ENCODE data around the gene S100A8.

Gene S100A8

DNA sequence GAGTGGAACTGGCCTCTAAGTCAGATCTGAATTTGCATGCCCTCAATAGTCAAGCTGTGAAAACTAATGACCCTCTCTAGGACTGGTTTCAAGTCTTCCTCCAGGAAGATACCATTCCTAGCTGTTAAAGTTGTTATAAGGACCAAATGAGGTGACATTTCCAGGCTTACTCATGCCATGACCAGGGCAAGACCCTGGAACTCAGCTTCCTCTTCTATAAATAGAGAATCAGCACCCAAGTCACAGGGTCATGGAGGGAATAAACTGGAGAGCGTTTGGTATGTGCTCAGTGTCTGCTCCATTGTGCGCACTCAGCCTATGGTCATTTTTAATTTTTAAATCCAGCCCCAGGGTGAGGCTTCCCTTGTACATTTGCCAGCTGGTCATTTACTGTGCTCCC is 30.7 kb downstream of the S100A8 start:
- peaks cover 47 to 67% of the 10 kb centered on the region in 2 donors for H3K27me3 Mint-ChIP-seq
- peaks cover 0 to 9% of the 10 kb centered on the region in 2 donors for H3K4me1 Mint-ChIP-seq (ENCODE audit: low read depth in 2 of 2)
- H3K27ac Mint-ChIP-seq: no peak overlapping the region
- H3K4me3 Mint-ChIP-seq: no peak overlapping the region
- ATAC-seq (replicated peaks) (no peak), DNase-seq (no peak)
- H3K9me3 Mint-ChIP-seq: no peaks in the 10 kb centered on the region
- H3K36me3 Mint-ChIP-seq (ENCODE audit: insufficient read depth): no peaks in the 10 kb centered on the region

GRCh38 chr1:153359241-153359640 is 31.6 kb downstream of the S100A8 start:
- peaks cover 0 to 9% of the 10 kb centered on the region in 2 donors for H3K4me1 Mint-ChIP-seq (ENCODE audit: low read depth in 2 of 2)
- no peaks in the 10 kb centered on the region for H3K9me3 Mint-ChIP-seq
- no peak overlapping the region for H3K27ac Mint-ChIP-seq
- peaks cover 47 to 58% of the 10 kb centered on the region in 2 donors for H3K27me3 Mint-ChIP-seq
- DNase-seq: no peak
- H3K36me3 Mint-ChIP-seq (ENCODE audit: insufficient read depth): no peaks in the 10 kb centered on the region
- ATAC-seq (replicated peaks): no peak
- H3K4me3 Mint-ChIP-seq: no peak overlapping the region

- Mint-ChIP-seq H3K36me3 (ENCODE audit: insufficient read depth) (no peaks in the 10 kb centered on the region), H3K27me3 (peaks cover 46 to 56% of the 10 kb centered on the region in 2 donors), H3K9me3 (no peaks in the 10 kb centered on the region), H3K4me3 (no peak overlapping the region), H3K27ac (peak overlapping the region in 1 of 2 donors; percentile 52), H3K4me1 (ENCODE audit: low read depth in 2 of 2) (peaks cover 0 to 9% of the 10 kb centered on the region in 2 donors)
- no peak for ATAC-seq (replicated peaks)
- DNase-seq: no peak
Observed at GRCh38 chr1:153358691-153358975, 32.2 kb downstream of the S100A8 start.

- Mint-ChIP-seq H3K27me3 (peaks cover 44 to 56% of the 10 kb centered on the region in 2 donors), H3K9me3 (no peaks in the 10 kb centered on the region), H3K4me3 (peak within 1 kb of the TSS in 1 of 2 donors; percentile 36), H3K36me3 (ENCODE audit: insufficient read depth) (no peaks in the 10 kb centered on the region), H3K27ac (peak within 1 kb of the TSS in 1 of 2 donors; percentile 52), H3K4me1 (ENCODE audit: low read depth in 2 of 2) (peaks cover 0 to 9% of the 10 kb centered on the region in 2 donors)
- DNase-seq (no peak), ATAC-seq (replicated peaks) (no peak)
Observed at GRCh38 chr1:153357853-153358690, 32.8 kb downstream of the S100A8 start, which contains the start of gene S100A9. Gene S100A9 (plus strand): TSS chr1:153357854. CDS start chr1:153358284, 430 bp downstream.

GRCh38 chr1:153357076-153357852 is 33.6 kb downstream of the S100A8 start:
- DNase-seq (no peak), ATAC-seq (replicated peaks) (peak; percentile 31)
- peak overlapping the region in 1 of 2 donors; percentile 36 for H3K4me3 Mint-ChIP-seq
- H3K4me1 Mint-ChIP-seq (ENCODE audit: low read depth in 2 of 2): peaks cover 0 to 9% of the 10 kb centered on the region in 2 donors
- H3K27ac Mint-ChIP-seq: no peak overlapping the region
- H3K36me3 Mint-ChIP-seq (ENCODE audit: insufficient read depth): no peaks in the 10 kb centered on the region
- no peaks in the 10 kb centered on the region for H3K9me3 Mint-ChIP-seq
- peaks cover 46 to 54% of the 10 kb centered on the region in 2 donors for H3K27me3 Mint-ChIP-seq

GRCh38 chr1:153356392-153357075 is 34.3 kb downstream of the S100A8 start:
- Mint-ChIP-seq H3K4me3 (no peak overlapping the region), H3K4me1 (ENCODE audit: low read depth in 2 of 2) (peaks cover 0 to 9% of the 10 kb centered on the region in 2 donors), H3K27ac (no peak overlapping the region), H3K9me3 (no peaks in the 10 kb centered on the region), H3K27me3 (peaks cover 46 to 53% of the 10 kb centered on the region in 2 donors), H3K36me3 (ENCODE audit: insufficient read depth) (no peaks in the 10 kb centered on the region)
- DNase-seq (no peak), ATAC-seq (replicated peaks) (no peak)

GRCh38 chr1:153355445-153356071 is 35.3 kb downstream of the S100A8 start:
- H3K9me3 Mint-ChIP-seq: no peaks in the 10 kb centered on the region
- ATAC-seq (replicated peaks) (peak; percentile 62), DNase-seq (no peak)
- no peak overlapping the region for H3K4me3 Mint-ChIP-seq
- H3K27ac Mint-ChIP-seq: no peak overlapping the region
- H3K4me1 Mint-ChIP-seq (ENCODE audit: low read depth in 2 of 2): peaks cover 0 to 7% of the 10 kb centered on the region in 2 donors
- H3K27me3 Mint-ChIP-seq: peaks cover 40 to 43% of the 10 kb centered on the region in 2 donors
- H3K36me3 Mint-ChIP-seq (ENCODE audit: insufficient read depth): no peaks in the 10 kb centered on the region

DNA sequence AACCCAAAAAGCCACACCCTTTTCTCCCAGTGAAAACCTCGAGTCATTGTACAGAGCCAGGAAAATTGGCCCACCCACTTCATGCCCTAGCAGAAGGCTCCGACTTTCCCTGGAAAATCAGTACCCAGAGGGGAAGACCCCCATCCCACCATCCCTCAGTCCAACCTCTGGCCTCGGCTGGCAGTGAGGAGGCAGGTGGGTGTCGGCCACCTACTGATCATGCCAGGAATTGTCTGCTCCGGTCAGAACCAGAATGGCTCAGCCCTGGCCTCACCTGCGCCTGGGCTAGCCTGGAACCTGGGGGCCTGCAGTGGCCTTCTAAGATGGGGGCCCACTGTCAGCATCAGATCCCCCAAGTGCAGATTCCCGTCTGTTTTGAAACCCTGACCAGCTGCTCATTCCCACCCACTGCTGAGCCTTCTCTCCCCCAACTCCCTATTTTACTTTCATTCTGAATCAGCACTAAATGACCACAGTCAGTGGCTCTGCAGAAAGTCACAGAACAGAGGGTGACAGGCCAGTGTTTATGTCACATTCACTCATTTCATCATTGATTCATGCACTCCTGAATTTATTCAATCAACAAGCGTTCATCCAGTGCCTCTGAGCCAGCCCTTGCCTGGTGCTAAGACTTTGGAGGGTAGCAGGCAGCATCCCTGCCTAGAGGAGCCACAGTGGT is 36.2 kb downstream of the S100A8 start:
- H3K27ac Mint-ChIP-seq: no peak overlapping the region
- no peaks in the 10 kb centered on the region for H3K9me3 Mint-ChIP-seq
- DNase-seq (no peak), ATAC-seq (replicated peaks) (no peak)
- peaks cover 43 to 45% of the 10 kb centered on the region in 2 donors for H3K27me3 Mint-ChIP-seq
- no peak overlapping the region for H3K4me3 Mint-ChIP-seq
- peaks cover 0 to 7% of the 10 kb centered on the region in 2 donors for H3K4me1 Mint-ChIP-seq (ENCODE audit: low read depth in 2 of 2)
- H3K36me3 Mint-ChIP-seq (ENCODE audit: insufficient read depth): no peaks in the 10 kb centered on the region

DNA sequence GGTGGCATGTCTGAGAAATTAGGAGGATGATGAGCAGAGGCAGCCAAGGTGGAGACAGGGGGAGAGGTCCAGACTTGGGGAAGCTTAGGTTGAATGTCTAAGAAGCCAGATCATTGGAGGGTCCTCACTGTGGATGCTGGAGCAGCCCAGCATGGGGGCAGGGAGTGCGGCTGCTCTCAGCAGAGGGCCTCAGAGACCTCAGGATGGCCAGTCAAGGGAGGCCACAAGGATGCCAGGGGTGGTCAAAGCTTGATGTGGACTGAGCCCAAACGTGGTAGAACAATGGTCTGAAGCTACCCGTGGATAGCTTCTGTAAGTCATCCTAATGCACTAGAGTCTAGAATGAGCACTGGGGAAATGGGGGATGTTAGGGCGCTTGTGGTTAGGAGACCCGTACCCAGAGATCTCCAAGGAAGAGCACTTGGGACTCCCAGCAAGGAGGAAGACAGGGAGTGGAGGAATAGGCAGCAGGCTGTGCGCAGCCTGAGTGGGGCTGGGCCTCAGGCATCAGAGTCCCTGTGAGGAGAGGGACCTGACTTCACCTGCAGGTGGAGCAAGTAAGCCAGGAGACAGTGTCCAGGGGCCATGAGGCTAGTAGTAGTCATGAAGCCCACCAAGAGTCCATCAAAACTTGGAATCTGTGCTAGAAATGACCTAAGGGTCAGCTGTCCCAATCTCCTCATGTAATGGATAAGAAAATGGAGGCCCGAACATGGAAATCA is 37.5 kb downstream of the S100A8 start:
- ATAC-seq (replicated peaks) (no peak), DNase-seq (no peak)
- Mint-ChIP-seq H3K4me1 (ENCODE audit: low read depth in 2 of 2) (peaks cover 0 to 7% of the 10 kb centered on the region in 2 donors), H3K9me3 (no peaks in the 10 kb centered on the region), H3K4me3 (no peak overlapping the region), H3K27me3 (peaks cover 52 to 53% of the 10 kb centered on the region in 2 donors), H3K36me3 (ENCODE audit: insufficient read depth) (no peaks in the 10 kb centered on the region), H3K27ac (no peak overlapping the region)

- ATAC-seq (replicated peaks) (peak; percentile 73), DNase-seq (peak; percentile 39 to 49 (median 49))
- Mint-ChIP-seq H3K27me3 (peaks cover 46 to 55% of the 10 kb centered on the region in 2 donors), H3K9me3 (no peaks in the 10 kb centered on the region), H3K4me3 (no peak overlapping the region), H3K4me1 (ENCODE audit: low read depth in 2 of 2) (peaks cover 0 to 3% of the 10 kb centered on the region in 2 donors), H3K36me3 (ENCODE audit: insufficient read depth) (peaks cover 2% of the 10 kb centered on the region), H3K27ac (no peak overlapping the region)
Observed at GRCh38 chr1:153352523-153352922, 38.4 kb downstream of the S100A8 start.

DNA sequence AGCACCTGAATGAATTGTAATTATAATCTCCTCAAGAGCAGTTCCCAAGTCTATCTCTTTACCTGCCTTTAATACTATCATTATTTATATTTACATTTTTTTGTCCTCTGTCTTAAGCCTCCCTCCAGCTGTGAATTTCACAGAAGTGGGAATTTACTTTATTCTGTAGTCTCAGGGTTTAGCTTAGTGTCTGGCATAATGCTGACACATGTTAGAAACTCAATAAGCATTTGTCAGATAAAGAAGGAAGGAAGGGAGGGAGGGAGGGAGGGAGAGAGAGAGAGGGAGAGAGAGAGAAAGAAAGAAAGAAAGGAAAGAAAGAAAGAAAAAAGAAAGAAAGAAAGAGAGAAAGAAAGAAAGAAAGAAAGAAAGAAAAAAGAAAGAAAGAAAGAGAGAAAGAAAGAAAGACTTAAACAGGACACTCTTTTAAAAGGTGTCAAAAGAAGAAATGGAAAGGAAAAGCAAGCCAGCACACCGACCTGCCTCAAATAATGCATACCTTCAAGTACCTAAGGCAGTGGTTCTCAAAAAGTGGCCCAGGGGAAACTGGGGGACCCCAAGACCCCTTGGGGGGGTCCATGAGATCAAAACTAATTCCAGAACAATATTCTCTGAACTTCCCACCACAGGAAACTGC is 40.4 kb downstream of the S100A8 start:
- H3K36me3 Mint-ChIP-seq (ENCODE audit: insufficient read depth): peaks cover 2% of the 10 kb centered on the region
- no peaks in the 10 kb centered on the region for H3K9me3 Mint-ChIP-seq
- peaks cover 7 to 14% of the 10 kb centered on the region in 2 donors for H3K4me1 Mint-ChIP-seq (ENCODE audit: low read depth in 2 of 2)
- no peak for ATAC-seq (replicated peaks)
- no peak overlapping the region for H3K27ac Mint-ChIP-seq
- no peak overlapping the region for H3K4me3 Mint-ChIP-seq
- DNase-seq: no peak
- peaks cover 50 to 61% of the 10 kb centered on the region in 2 donors for H3K27me3 Mint-ChIP-seq

All from effector memory CD8-positive, alpha-beta T cell (primary cell).